Measurements from ENCODE around the gene TMEM72. TPM values are rescaled to one million over a fixed set of nuclear protein-coding genes. Genes with fewer than 3 reads are reported as not detected.

TMEM72 gene
- total RNA-seq, 3 donors from 2014 or later: not detected

GRCh38 chr10:44917848-44918247, 6.7 kb downstream of the TMEM72 start:
- DNase-seq (ENCODE audit: low spot score in 2 of 2): no peak
- Histone ChIP-seq H3K9me3 (no peaks in the 10 kb centered on the region), H3K4me1 (no peaks in the 10 kb centered on the region), H3K4me3 (no peak overlapping the region), H3K27me3 (no peaks in the 10 kb centered on the region), H3K36me3 (no peaks in the 10 kb centered on the region), H3K27ac (no peak overlapping the region)
- TF ChIP-seq, protein P1, sequence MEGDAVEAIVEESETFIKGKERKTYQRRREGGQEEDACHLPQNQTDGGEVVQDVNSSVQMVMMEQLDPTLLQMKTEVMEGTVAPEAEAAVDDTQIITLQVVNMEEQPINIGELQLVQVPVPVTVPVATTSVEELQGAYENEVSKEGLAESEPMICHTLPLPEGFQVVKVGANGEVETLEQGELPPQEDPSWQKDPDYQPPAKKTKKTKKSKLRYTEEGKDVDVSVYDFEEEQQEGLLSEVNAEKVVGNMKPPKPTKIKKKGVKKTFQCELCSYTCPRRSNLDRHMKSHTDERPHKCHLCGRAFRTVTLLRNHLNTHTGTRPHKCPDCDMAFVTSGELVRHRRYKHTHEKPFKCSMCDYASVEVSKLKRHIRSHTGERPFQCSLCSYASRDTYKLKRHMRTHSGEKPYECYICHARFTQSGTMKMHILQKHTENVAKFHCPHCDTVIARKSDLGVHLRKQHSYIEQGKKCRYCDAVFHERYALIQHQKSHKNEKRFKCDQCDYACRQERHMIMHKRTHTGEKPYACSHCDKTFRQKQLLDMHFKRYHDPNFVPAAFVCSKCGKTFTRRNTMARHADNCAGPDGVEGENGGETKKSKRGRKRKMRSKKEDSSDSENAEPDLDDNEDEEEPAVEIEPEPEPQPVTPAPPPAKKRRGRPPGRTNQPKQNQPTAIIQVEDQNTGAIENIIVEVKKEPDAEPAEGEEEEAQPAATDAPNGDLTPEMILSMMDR (IDR thresholded peaks at IDR 0.05): no peak
- TF ChIP-seq POLR2AphosphoS5 (IDR thresholded peaks at IDR 0.05) (no peak), POLR2A (IDR thresholded peaks at IDR 0.05) (no peak)
- intact Hi-C loops (cut with DNase I; ENCODE audit: low total_unique reads): no loop called here

- H3K27ac ChIP-seq: no peak overlapping the region
- TF ChIP-seq POLR2AphosphoS5 (IDR thresholded peaks at IDR 0.05) (no peak), POLR2A (IDR thresholded peaks at IDR 0.05) (no peak)
- TF ChIP-seq, protein P1 (IDR thresholded peaks at IDR 0.05): no peak
- no peak for DNase-seq (ENCODE audit: low spot score in 2 of 2)
- intact Hi-C loops (cut with DNase I; ENCODE audit: low total_unique reads): no loop called here
- no peaks in the 10 kb centered on the region for H3K9me3 ChIP-seq
- H3K4me3 ChIP-seq: no peak overlapping the region
- H3K4me1 ChIP-seq: no peaks in the 10 kb centered on the region
- H3K36me3 ChIP-seq: no peaks in the 10 kb centered on the region
- no peaks in the 10 kb centered on the region for H3K27me3 ChIP-seq
Observed at GRCh38 chr10:44920252-44920651, 9.1 kb downstream of the TMEM72 start.

- Histone ChIP-seq H3K4me3 (no peak overlapping the region), H3K9me3 (no peaks in the 10 kb centered on the region), H3K27me3 (no peaks in the 10 kb centered on the region), H3K27ac (no peak overlapping the region), H3K36me3 (no peaks in the 10 kb centered on the region), H3K4me1 (no peaks in the 10 kb centered on the region)
- TF ChIP-seq POLR2AphosphoS5 (IDR thresholded peaks at IDR 0.05) (no peak), POLR2A (IDR thresholded peaks at IDR 0.05) (no peak)
- TF ChIP-seq, protein P1 (IDR thresholded peaks at IDR 0.05): no peak
- intact Hi-C loops (cut with DNase I; ENCODE audit: low total_unique reads): no loop called here
- DNase-seq (ENCODE audit: low spot score in 2 of 2): no peak
Observed at GRCh38 chr10:44921061-44921460, 9.9 kb downstream of the TMEM72 start.

DNA sequence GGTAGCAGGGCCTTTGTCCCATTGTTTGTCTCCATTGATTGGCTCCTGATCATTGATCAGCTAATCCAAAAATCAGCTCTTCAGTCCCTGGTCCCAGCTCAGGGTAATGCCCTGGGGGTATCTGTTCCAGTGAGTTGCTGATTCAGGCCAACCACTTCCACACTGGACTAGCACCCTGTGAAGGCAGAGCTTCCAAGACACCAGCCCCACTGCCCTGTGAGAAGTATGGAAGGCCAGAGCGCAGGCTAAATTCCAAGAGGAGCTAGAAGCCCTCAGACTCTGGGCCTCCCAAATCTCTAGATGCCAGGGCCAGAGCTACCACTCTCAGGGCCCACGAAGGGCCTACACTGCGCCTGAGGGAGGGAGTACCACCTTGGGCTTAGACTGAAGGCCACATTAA, 10.4 kb downstream of the TMEM72 start:
- H3K36me3 ChIP-seq: no peaks in the 10 kb centered on the region
- no peak overlapping the region for H3K27ac ChIP-seq
- intact Hi-C loops (cut with DNase I; ENCODE audit: low total_unique reads): no loop called here
- H3K4me3 ChIP-seq: no peak overlapping the region
- no peaks in the 10 kb centered on the region for H3K27me3 ChIP-seq
- TF ChIP-seq POLR2A (IDR thresholded peaks at IDR 0.05) (no peak), POLR2AphosphoS5 (IDR thresholded peaks at IDR 0.05) (no peak)
- TF ChIP-seq, protein P1 (IDR thresholded peaks at IDR 0.05): no peak
- H3K9me3 ChIP-seq: no peaks in the 10 kb centered on the region
- DNase-seq (ENCODE audit: low spot score in 2 of 2): no peak
- no peaks in the 10 kb centered on the region for H3K4me1 ChIP-seq

- DNase-seq (ENCODE audit: low spot score in 2 of 2): no peak
- H3K27ac ChIP-seq: no peak overlapping the region
- H3K9me3 ChIP-seq: no peaks in the 10 kb centered on the region
- TF ChIP-seq POLR2AphosphoS5 (IDR thresholded peaks at IDR 0.05) (no peak), POLR2A (IDR thresholded peaks at IDR 0.05) (no peak)
- TF ChIP-seq, protein P1 (IDR thresholded peaks at IDR 0.05): no peak
- no peaks in the 10 kb centered on the region for H3K4me1 ChIP-seq
- no peaks in the 10 kb centered on the region for H3K27me3 ChIP-seq
- intact Hi-C loops (cut with DNase I; ENCODE audit: low total_unique reads): no loop called here
- no peak overlapping the region for H3K4me3 ChIP-seq
- H3K36me3 ChIP-seq: no peaks in the 10 kb centered on the region
Observed at GRCh38 chr10:44922021-44922420, 10.9 kb downstream of the TMEM72 start.

Measured in breast epithelium (tissue), 4 donors.